Measurements from ENCODE around the gene TLE2.
"Not testable (repeated sequence)": the region's sequence is repeated elsewhere in the genome, so short reads cannot be mapped to it uniquely, and the experiment has no call there.

TLE2 gene

DNA sequence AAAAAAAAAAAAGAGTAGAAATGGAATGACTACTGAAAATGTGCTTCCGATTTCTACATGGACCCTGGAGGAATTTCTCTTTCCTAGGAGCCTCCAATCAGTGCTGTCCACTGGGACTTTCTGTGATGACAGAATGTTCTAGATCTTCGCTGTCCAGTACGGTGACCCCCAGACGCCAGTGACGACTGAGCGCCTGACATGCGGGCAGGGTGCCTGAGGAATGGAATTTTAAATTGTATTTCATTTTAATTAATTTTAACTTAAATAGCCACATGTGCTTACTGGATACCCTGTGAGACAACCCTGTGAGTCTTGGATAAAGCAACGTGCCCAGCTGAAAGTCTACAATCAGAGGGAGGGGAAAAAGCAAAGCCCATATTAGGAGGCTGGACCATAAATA, 55.9 kb downstream of the TLE2 start:
- no peak overlapping the region for H3K4me3 ChIP-seq (ENCODE audit: control insufficient read depth, low read depth, low read length)
- peak; percentile 63 for DNase-seq (ENCODE audit: low read depth)

DNA sequence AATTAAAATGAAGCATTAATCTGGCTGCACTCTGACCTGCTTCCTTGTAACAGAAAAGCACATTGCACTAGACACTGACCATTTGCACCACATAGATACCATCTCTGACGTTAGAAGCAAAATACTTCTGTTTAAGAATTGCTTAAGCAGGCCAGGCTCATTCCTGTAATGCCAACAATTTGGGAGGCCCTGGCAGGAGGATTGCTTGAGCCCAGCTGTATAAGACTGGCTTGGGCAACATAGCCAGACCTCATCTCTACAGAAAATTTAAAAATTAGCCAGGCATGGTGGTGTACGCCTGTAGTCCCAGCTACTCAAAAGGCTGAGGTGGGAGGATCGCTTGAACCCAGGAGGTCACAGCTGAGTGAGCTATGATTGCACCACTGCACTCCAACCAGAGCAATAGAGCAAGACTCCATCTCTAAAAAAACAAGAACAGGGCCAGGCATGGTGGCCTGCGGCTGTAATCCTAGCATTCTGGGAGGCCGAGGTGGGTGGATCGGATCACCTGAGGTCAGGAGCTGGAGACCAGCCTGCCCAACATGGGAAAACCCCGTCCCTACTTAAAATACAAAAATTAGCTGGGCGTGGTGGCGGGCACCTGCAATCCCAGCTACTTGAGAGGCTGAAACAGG, 58.8 kb downstream of the TLE2 start:
- no peak overlapping the region for H3K4me3 ChIP-seq (ENCODE audit: control insufficient read depth, low read depth, low read length)
- no peak for DNase-seq (ENCODE audit: low read depth)
- TF ChIP-seq, protein P1, sequence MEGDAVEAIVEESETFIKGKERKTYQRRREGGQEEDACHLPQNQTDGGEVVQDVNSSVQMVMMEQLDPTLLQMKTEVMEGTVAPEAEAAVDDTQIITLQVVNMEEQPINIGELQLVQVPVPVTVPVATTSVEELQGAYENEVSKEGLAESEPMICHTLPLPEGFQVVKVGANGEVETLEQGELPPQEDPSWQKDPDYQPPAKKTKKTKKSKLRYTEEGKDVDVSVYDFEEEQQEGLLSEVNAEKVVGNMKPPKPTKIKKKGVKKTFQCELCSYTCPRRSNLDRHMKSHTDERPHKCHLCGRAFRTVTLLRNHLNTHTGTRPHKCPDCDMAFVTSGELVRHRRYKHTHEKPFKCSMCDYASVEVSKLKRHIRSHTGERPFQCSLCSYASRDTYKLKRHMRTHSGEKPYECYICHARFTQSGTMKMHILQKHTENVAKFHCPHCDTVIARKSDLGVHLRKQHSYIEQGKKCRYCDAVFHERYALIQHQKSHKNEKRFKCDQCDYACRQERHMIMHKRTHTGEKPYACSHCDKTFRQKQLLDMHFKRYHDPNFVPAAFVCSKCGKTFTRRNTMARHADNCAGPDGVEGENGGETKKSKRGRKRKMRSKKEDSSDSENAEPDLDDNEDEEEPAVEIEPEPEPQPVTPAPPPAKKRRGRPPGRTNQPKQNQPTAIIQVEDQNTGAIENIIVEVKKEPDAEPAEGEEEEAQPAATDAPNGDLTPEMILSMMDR (conservative IDR thresholded peaks at IDR 0.05; ENCODE audit: control insufficient read depth, insufficient read depth, low read depth, low read length) = no peak

More for the DNA sequence above, 55.9 kb downstream of the TLE2 start:
- TF ChIP-seq, protein P1 (conservative IDR thresholded peaks at IDR 0.05; ENCODE audit: control insufficient read depth, insufficient read depth, low read depth, low read length) = no peak

DNA sequence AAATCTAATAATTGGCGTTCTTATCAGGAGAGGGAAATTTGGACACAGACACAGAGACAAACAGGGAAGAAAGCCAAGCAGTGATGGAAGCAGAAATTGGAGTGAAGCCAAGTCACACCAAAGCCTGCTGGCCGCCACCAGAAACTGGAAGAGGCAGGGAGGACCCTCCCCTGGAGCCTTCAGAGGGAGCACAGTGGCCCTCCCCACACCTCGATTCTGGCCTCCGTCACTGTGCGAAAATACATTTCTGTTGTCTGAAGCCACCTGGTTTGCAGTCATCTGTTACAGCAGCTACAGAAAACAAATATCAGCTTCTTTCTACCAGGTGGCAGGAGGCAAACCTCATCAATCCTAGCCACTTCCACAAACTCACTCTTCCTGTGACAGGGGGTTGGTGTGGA, 60.0 kb downstream of the TLE2 start:
- DNase-seq (ENCODE audit: low read depth) = peak; percentile 49
- no peak overlapping the region for H3K4me3 ChIP-seq (ENCODE audit: control insufficient read depth, low read depth, low read length)
- TF ChIP-seq, protein P1 (conservative IDR thresholded peaks at IDR 0.05; ENCODE audit: control insufficient read depth, insufficient read depth, low read depth, low read length) = no peak

DNA sequence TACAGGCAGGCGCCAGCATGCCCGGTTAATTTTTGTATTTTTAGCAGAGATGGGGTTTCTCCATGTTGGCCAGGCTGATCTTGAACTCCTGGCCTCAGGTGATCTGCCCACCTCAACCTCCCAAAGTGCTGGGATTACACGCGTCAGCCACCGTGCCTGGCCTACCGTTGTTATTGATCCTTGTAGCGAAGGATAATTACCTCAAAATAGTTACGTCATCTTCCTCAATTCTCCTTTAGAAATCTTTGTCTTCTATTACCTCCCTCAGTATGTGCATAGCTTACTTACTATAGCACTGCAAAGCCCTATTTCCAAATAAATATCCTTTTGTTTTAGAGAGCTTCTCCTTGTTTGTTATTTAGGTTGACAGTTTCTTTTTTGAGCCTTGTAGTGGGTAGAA, 61.1 kb downstream of the TLE2 start:
- TF ChIP-seq, protein P1 (conservative IDR thresholded peaks at IDR 0.05; ENCODE audit: control insufficient read depth, insufficient read depth, low read depth, low read length) = no peak
- no peak overlapping the region for H3K4me3 ChIP-seq (ENCODE audit: control insufficient read depth, low read depth, low read length)
- DNase-seq (ENCODE audit: low read depth) = no peak

DNA sequence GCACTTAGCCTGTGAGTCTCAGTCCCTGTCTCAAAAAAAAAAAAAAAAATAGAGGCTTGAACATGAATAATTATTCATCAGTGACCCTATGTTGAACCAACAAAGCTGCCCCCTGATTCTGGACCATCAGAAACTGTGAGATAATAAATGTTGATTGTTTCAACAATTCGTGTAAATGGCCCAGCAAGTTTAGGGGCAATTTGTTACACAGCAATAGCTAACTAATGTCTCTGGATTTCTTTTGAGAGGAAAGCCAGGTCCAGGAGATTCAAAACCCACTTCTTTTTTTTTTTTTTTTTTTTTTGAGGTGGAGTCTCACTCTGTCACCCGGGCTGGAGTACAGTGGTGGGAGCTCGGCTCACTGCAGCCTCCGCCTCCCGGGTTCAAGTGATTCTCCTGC, 64.2 kb downstream of the TLE2 start:
- no peak for DNase-seq (ENCODE audit: low read depth)
- H3K4me3 ChIP-seq (ENCODE audit: control insufficient read depth, low read depth, low read length) = no peak overlapping the region
- TF ChIP-seq, protein P1 (conservative IDR thresholded peaks at IDR 0.05; ENCODE audit: control insufficient read depth, insufficient read depth, low read depth, low read length) = no peak

DNA sequence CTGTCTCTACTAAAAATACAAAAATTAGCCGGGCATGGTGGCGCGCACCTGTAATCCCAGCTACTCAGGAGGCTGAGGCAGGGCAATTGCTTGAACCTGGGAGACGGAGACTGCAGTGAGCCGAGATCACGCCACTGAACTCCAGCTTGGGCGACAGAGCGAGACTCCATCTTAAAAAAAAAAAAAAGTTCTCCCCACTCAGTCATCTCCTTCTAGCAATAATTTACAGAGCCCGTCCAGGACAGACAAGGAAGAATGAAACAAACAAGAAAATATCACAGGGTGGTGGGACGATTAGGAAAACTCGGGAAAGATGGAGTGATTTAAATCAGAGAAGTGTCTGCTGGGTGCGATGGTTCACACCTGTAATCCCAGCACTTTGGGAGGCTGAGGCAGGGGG, 65.4 kb downstream of the TLE2 start:
- not testable (repeated sequence) for H3K4me3 ChIP-seq (ENCODE audit: control insufficient read depth, low read depth, low read length); DNase-seq (ENCODE audit: low read depth)

DNA sequence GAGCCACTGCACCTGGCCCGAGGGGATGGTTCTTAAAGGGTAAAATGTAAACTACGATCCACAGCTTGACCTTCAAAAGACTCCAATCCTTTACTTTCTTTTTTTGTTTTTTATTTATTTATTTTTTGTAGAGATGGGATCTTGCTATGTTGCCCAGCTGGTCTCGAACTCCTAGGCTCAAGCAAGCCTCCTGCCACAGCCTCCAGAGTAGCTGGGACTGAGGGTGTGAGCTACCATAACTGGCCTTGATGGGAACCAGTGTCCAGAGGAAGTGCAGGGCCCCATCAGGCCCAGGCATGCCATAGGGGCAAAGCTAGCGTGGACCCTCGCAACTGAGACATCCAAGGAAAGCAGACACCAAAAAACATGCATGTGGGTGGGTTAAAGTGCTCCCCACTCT, 66.0 kb downstream of the TLE2 start:
- DNase-seq (ENCODE audit: low read depth) = no peak
- TF ChIP-seq, protein P1 (conservative IDR thresholded peaks at IDR 0.05; ENCODE audit: control insufficient read depth, insufficient read depth, low read depth, low read length) = no peak
- no peak overlapping the region for H3K4me3 ChIP-seq (ENCODE audit: control insufficient read depth, low read depth, low read length)

All from fibroblast of mammary gland (primary cell).